Pancreas (tissue), 8 donors: ENCODE results near the gene FBXO15. TPM values are rescaled to one million over a fixed set of nuclear protein-coding genes. Genes with fewer than 3 reads are reported as not detected.

Experiments
- polyA plus RNA-seq, 2 donors: library from polyadenylated mRNA; stranded (reverse); fragments of 200-250 nt; gene quantifications; one replicate each; pipeline ENCODE4 v1.2.3, GENCODE V29; 2013
- total RNA-seq, 6 donors: library from RNA; stranded (reverse); fragmentation: NEBNext Ultra II Directional in 4 of 6; extraction: Animal tissue kit (Norgen Biotek cat#: 25700) in 4 of 6; gene quantifications; one replicate each; pipeline versions ENCODE4 v1.2.1 to v1.2.4, GENCODE V29; 2021 to 2023
- donor health status: healthy with polysubstance abuse.
- donor health status: DM: no; HTN: no; CAD: no; lungs with moderate emphysema.
- donor health status: DM: no; HTN: no; CAD: no.
- donor health status: Bipolar disorder and iron deficiency.
- donor health status: DM: yes; HTN: yes; CAD: no.
- donor health status: DM: no; HTN: no; CAD: no.
- donor health status: DM: no; HTN: no; CAD: no.
- donor health status: DM: yes; HTN: yes; CAD: no.

Gene FBXO15
- total and polyA plus RNA-seq, 8 donors, result 0.37 to 7.1 (median 0.89) TPM

Other genes starting within 250 kb of the FBXO15 start
- 10 to 100 TPM in 3 of 6 donors, 1 to 10 TPM in 3; 6.0 to 13.3 (median 10.0) TPM for gene TIMM21, start 689 bp upstream of the FBXO15 start, total RNA-seq
- gene TIMM21, start 689 bp upstream of the FBXO15 start, polyA plus RNA-seq, result 10 to 100 TPM in 1 of 2 donors, 1 to 10 TPM in 1; 7.5 to 14.3 TPM
- gene CYB5A, start 144.1 kb upstream of the FBXO15 start, total RNA-seq, result 100 to 1,000 TPM; 120 to 228 (median 177) TPM
- gene CYB5A, start 144.1 kb upstream of the FBXO15 start, polyA plus RNA-seq, result 100 to 1,000 TPM; 135 to 178 TPM
- not detected for gene C18orf63, start 168.0 kb upstream of the FBXO15 start, total RNA-seq
- not detected for gene C18orf63, start 168.0 kb upstream of the FBXO15 start, polyA plus RNA-seq